Naive thymus-derived CD8-positive, alpha-beta T cell (primary cell): ENCODE data around the gene ZMYND11. TPM values are rescaled to one million over a fixed set of nuclear protein-coding genes. Genes with fewer than 3 reads are reported as not detected.

Experiments
- ATAC-seq, 2 donors: fragments of 150-1000 bp; cut with Tn5 transposase in 1 of 2; sonication (Bioruptor Pico), chemical (Tn5 transposase) in 1 of 2; 1 replicate in 1 of 2; 2 replicates in 1 of 2; pipeline ENCODE4 v1.10.0; 2021; ENCODE audit warnings: mild to moderate bottlenecking in 2 of 2, moderate library complexity in 2 of 2
- POLR2A ChIA-PET: fragments of 350-600 bp; sonication (Branson Sonifier 250); formaldehyde crosslinking; loops from one replicate; lab custom pipeline; 2021; ENCODE audit warnings: antibody characterized with exemption; lab: Charles Lee
- DNase-seq, 10 donors: peaks; one replicate each; pipeline versions ENCODE4 v3.0.0 to v3.0.0-alpha.2; 2020 to 2022
- H3K27ac Mint-ChIP-seq, 10 donors: one replicate each; pipeline ENCODE4 v1.8.0; 2020 to 2022; ENCODE audit warnings: mild to moderate bottlenecking in 10 of 10, mixed read lengths in 10 of 10, moderate library complexity in 4 of 10, inconsistent platforms in 1 of 10
- H3K27me3 Mint-ChIP-seq, 5 donors: one replicate each; pipeline ENCODE4 v1.8.0; 2021 to 2022; ENCODE audit warnings: mixed read lengths in 5 of 5
- H3K36me3 Mint-ChIP-seq, 3 donors: one replicate each; pipeline ENCODE4 v1.8.0; 2020 to 2022; ENCODE audit warnings: mixed read lengths in 3 of 3, mild to moderate bottlenecking in 2 of 3, inconsistent platforms in 1 of 3
- H3K4me1 Mint-ChIP-seq, 4 donors: one replicate each; pipeline ENCODE4 v1.8.0; 2021 to 2022; ENCODE audit warnings: mixed read lengths in 4 of 4
- H3K4me3 Mint-ChIP-seq, 10 donors: one replicate each; pipeline ENCODE4 v1.8.0; 2020 to 2022; ENCODE audit warnings: mild to moderate bottlenecking in 10 of 10, mixed read lengths in 10 of 10, moderate library complexity in 6 of 10, inconsistent platforms in 1 of 10
- H3K9me3 Mint-ChIP-seq, 9 donors: one replicate each; pipeline ENCODE4 v1.8.0; 2020 to 2022; ENCODE audit warnings: mixed read lengths in 9 of 9, mild to moderate bottlenecking in 3 of 9, inconsistent platforms in 1 of 9, moderate library complexity in 1 of 9
- polyA plus RNA-seq, 3 donors: library from polyadenylated mRNA; unstranded; fragments of 300-500 nt; fragmentation: Illumina TruSeq; gene quantifications; one replicate each; pipeline ENCODE4 v1.2.3, GENCODE V29; 2021
- total RNA-seq, 8 experiments: library from RNA in 2 of 8; stranded (reverse) in 2 of 8; gene quantifications; one replicate each; pipeline ENCODE4 v1.2.3 and lab custom pipeline; 2021 to 2026

The ZMYND11 gene
- total and polyA plus RNA-seq, 5 experiments from 2014 or later, result 29.8 to 71.1 (median 41.0) TPM

GRCh38 chr10:234708-235406, 99.6 kb downstream of the ZMYND11 start:
- H3K27ac Mint-ChIP-seq, result peak overlapping the region in 2 of 10 donors; percentile 40 to 41
- no peaks in the 10 kb centered on the region for H3K9me3 Mint-ChIP-seq
- H3K27me3 Mint-ChIP-seq, result no peaks in the 10 kb centered on the region
- no peak overlapping the region for H3K4me3 Mint-ChIP-seq
- no peak for ATAC-seq
- POLR2A ChIA-PET, result no interaction called here
- peaks cover 6 to 13% (median 10%) of the 10 kb centered on the region in 4 donors for H3K4me1 Mint-ChIP-seq
- peaks cover 3 to 61% (median 9%) of the 10 kb centered on the region in 3 donors for H3K36me3 Mint-ChIP-seq
- DNase-seq, result no peak

GRCh38 chr10:235915-236314, 100.7 kb downstream of the ZMYND11 start:
- Mint-ChIP-seq H3K27me3 (no peaks in the 10 kb centered on the region), H3K9me3 (no peaks in the 10 kb centered on the region), H3K27ac (peak overlapping the region in 1 of 10 donors; percentile 25), H3K4me3 (no peak overlapping the region), H3K4me1 (peaks cover 6 to 13% (median 10%) of the 10 kb centered on the region in 4 donors), H3K36me3 (peaks cover 3 to 68% (median 9%) of the 10 kb centered on the region in 3 donors)
- DNase-seq (no peak), ATAC-seq (no peak)
- POLR2A ChIA-PET, result no interaction called here

DNA sequence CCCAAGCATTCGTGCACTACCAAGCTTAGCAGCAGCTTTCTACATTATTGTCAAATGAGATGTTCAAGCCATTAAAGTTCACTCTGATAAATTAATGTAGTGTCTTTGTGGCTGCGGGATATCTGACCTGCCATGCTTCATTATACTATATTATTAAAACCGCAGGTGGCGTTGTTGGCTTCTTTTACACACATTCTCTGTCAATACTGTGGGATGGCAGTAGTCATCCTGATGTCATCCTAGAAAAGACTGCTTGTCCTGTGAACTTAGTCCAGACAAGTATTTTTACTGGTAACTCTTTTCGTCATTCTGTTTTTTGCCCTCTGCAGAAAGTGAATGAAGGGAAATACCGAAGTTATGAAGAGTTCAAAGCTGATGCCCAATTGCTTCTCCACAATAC, 103.9 kb downstream of the ZMYND11 start:
- Mint-ChIP-seq H3K9me3 (no peaks in the 10 kb centered on the region), H3K27ac (peak overlapping the region in 1 of 10 donors; percentile 51), H3K4me1 (peaks cover 0 to 5% (median 3%) of the 10 kb centered on the region in 4 donors), H3K27me3 (no peaks in the 10 kb centered on the region), H3K4me3 (no peak overlapping the region), H3K36me3 (peaks cover 3 to 71% (median 14%) of the 10 kb centered on the region in 3 donors)
- no peak for DNase-seq
- no peak for ATAC-seq
- POLR2A ChIA-PET, result no interaction called here

DNA sequence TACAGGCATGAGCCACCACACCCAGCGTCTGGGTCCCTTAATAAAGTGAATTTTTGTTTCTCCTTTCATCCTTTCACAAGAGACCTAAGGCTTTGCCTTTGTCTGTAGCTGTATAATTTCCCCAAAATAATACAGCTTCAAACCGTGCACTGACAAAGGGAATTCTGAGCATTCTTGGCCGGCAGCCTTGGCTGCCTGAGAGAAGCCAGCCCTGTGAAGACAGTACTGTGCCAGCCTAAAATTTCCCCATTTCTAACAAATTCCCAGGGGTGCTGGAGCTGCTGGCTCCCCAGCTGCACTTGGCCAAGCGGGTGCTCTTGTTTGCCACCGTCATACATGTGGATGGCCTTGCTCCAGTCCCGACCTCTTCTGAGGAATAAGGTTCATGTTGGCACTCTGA, 106.2 kb downstream of the ZMYND11 start:
- Mint-ChIP-seq H3K4me1 (peaks cover 0 to 1% (median 0%) of the 10 kb centered on the region in 4 donors), H3K36me3 (peaks cover 6 to 78% (median 22%) of the 10 kb centered on the region in 3 donors), H3K27ac (peak overlapping the region in 1 of 10 donors; percentile 11), H3K9me3 (no peaks in the 10 kb centered on the region), H3K27me3 (no peaks in the 10 kb centered on the region), H3K4me3 (no peak overlapping the region)
- no peak for ATAC-seq
- no peak for DNase-seq
- POLR2A ChIA-PET, result no interaction called here

DNA sequence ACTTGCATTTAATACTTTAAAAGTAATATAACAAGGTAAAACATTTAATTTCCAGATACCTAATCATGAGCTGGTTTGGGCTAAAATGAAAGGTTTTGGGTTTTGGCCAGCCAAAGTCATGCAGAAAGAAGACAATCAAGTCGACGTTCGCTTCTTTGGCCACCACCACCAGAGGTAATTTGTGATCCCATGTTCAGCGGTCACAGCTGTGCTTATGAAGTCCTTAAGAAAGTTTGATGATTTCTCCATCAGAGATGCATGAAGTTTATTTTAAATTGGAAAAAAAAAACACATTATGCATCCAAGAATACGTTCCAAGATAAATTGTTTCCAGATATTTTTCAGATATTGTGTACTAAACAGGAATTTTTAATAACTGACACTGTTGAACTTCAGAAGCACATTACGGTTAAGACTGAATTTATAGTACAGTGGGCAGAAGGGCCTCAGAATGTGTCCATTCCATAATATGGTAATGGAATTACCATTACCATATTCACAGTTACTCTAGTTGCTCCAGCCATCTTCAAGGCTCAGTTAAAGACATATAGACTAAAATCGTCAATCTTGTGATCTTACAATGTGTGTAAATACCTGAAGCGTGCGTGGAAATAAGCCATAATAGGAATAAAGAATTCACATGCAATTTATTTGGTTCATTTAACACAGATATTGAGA, 106.8 kb downstream of the ZMYND11 start:
- Mint-ChIP-seq H3K36me3 (peaks cover 9 to 78% (median 27%) of the 10 kb centered on the region in 3 donors), H3K27ac (no peak overlapping the region), H3K9me3 (no peaks in the 10 kb centered on the region), H3K27me3 (no peaks in the 10 kb centered on the region), H3K4me1 (peaks cover 0 to 4% (median 0%) of the 10 kb centered on the region in 4 donors), H3K4me3 (no peak overlapping the region)
- POLR2A ChIA-PET, result no interaction called here
- no peak for DNase-seq
- ATAC-seq, result no peak

DNA sequence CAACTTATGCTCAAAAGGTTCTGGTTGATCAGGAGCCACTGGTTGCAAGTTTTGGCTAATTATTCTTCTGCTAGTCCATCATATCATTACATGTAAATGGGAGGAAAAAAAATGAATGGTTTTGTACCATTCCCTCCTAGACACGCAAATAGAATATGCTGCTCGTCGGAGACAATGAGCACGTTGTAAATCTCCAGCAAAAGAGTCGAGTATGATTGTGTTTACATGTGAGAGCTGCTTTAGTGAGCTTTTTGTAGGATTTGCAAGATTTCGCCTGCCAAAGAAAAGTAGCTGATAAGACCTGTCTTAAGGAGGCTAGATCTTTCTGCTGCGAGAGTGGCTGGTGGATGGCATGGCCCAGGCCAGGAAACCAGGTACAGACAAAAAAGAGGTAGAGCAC, 109.0 kb downstream of the ZMYND11 start:
- Mint-ChIP-seq H3K9me3 (no peaks in the 10 kb centered on the region), H3K36me3 (peaks cover 21 to 82% (median 34%) of the 10 kb centered on the region in 3 donors), H3K4me1 (peaks cover 0 to 4% (median 0%) of the 10 kb centered on the region in 4 donors), H3K27ac (no peak overlapping the region), H3K27me3 (no peaks in the 10 kb centered on the region), H3K4me3 (no peak overlapping the region)
- POLR2A ChIA-PET, result no interaction called here
- no peak for ATAC-seq
- DNase-seq, result no peak

- H3K4me3 Mint-ChIP-seq, result peak overlapping the region in 1 of 10 donors; percentile 48
- no peak for ATAC-seq
- H3K36me3 Mint-ChIP-seq, result peaks cover 23 to 86% (median 45%) of the 10 kb centered on the region in 3 donors
- no peaks in the 10 kb centered on the region for H3K27me3 Mint-ChIP-seq
- H3K4me1 Mint-ChIP-seq, result peaks cover 0 to 4% (median 0%) of the 10 kb centered on the region in 4 donors
- peak in 1 of 10 donors; percentile 17 for DNase-seq
- peak overlapping the region in 2 of 10 donors; percentile 19 to 75 for H3K27ac Mint-ChIP-seq
- no peaks in the 10 kb centered on the region for H3K9me3 Mint-ChIP-seq
- POLR2A ChIA-PET, result no interaction called here
Measured at GRCh38 chr10:246431-246830, 111.2 kb downstream of the ZMYND11 start.

DNA sequence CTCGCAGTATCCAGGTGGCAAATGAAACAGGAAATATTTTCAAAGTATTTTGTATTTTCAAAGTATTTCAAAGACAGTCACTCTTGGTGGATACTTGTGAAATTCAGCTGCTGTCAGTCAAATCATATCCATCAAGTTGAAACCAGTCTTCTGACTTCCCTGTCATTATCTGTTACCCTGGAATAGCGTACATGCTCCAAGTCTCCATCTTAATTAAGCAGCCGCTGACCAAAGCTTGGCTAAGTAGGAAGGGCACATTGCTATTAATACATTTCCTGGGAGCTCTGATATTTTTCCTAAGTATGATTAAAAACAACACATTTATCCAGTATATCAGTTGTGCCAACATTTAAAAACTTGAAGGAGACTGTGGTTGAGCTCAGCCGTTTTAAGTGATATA, 112.2 kb downstream of the ZMYND11 start:
- no peak for ATAC-seq
- Mint-ChIP-seq H3K36me3 (peaks cover 30 to 86% (median 55%) of the 10 kb centered on the region in 3 donors), H3K9me3 (no peaks in the 10 kb centered on the region), H3K4me1 (peaks cover 0 to 4% (median 0%) of the 10 kb centered on the region in 4 donors), H3K27me3 (no peaks in the 10 kb centered on the region), H3K27ac (no peak overlapping the region), H3K4me3 (no peak overlapping the region)
- POLR2A ChIA-PET, result no interaction called here
- no peak for DNase-seq

DNA sequence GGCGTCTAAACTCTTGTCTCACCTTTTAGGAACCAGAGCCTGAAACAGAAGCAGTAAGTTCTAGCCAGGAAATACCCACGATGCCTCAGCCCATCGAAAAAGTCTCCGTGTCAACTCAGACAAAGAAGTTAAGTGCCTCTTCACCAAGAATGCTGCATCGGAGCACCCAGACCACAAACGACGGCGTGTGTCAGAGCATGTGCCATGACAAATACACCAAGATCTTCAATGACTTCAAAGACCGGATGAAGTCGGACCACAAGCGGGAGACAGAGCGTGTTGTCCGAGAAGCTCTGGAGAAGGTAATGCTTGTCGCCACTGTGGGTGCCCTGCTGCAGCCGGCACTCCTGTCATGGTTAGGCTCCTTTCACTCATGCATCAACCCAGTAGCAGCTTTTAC, 113.1 kb downstream of the ZMYND11 start:
- H3K4me3 Mint-ChIP-seq, result peak overlapping the region in 1 of 10 donors; percentile 19
- POLR2A ChIA-PET, result no interaction called here
- H3K27me3 Mint-ChIP-seq, result no peaks in the 10 kb centered on the region
- DNase-seq (peak in 1 of 10 donors; percentile 13), ATAC-seq (no peak)
- H3K4me1 Mint-ChIP-seq, result peaks cover 0 to 4% (median 0%) of the 10 kb centered on the region in 4 donors
- H3K36me3 Mint-ChIP-seq, result peaks cover 30 to 86% (median 56%) of the 10 kb centered on the region in 3 donors
- H3K9me3 Mint-ChIP-seq, result no peaks in the 10 kb centered on the region
- H3K27ac Mint-ChIP-seq, result peak overlapping the region in 1 of 10 donors; percentile 55

DNA sequence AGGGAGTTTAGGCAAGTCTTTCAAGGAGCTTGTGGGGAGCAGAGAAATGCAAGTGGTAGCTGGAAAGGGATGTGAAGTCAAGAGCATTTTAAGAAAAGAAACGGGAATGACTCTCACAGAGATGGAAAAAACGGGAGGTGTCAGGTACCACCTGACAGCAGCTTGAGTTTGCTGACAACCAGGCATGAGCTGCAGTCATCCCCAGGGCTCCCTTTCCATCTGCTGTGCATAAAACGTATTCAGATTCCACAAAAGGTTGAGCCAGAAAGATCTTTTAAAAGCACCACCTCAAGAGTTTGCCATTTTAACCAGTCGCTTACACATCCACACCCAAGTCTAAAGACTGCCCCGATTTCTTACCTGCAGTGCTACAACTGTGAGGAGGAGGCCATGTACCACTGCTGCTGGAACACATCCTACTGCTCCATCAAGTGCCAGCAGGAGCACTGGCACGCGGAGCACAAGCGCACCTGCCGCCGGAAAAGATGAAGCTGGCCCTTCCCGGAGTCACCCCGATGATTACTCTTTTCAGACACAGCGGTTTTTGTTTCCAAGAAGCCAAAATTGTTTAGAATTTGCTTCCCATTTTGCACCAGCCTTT, 116.8 kb downstream of the ZMYND11 start:
- Mint-ChIP-seq H3K4me1 (no peaks in the 10 kb centered on the region), H3K4me3 (no peak overlapping the region), H3K36me3 (peaks cover 26 to 80% (median 60%) of the 10 kb centered on the region in 3 donors), H3K27me3 (no peaks in the 10 kb centered on the region), H3K9me3 (no peaks in the 10 kb centered on the region), H3K27ac (no peak overlapping the region)
- POLR2A ChIA-PET, result no interaction called here
- DNase-seq (no peak), ATAC-seq (no peak)

DNA sequence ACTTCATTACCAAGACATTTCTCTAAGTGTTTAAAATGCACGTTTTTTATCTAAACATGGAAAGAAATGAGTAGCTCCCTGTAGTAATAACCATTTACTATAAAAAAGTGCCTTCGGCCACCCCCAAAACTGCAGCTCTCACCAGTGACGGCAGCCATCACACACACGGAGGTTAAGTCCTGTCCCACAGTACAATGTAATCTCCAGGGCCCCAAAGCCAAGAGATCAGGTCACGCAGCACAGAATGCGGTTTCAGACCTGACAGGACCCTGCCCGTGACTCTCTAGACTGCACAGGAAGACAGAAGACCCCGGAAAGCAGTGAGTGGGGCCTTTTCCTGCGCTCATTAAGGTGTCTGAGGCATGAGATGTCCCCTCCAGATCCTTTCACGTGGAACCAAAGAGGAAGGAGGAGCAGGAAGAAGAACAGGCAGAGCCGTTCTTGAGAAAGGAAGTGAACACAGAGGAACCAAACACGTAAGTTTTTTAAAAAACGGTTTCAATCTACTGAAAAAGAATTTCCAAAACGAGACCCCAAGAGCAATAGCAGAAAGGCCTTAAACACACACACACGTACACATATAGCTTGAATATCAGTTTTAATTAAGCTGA, 125.7 kb downstream of the ZMYND11 start:
- H3K4me3 Mint-ChIP-seq, result peak overlapping the region in 5 of 10 donors; percentile 27 to 54 (median 34)
- H3K4me1 Mint-ChIP-seq, result peaks cover 0 to 9% (median 3%) of the 10 kb centered on the region in 4 donors
- ATAC-seq (no peak), DNase-seq (no peak)
- H3K9me3 Mint-ChIP-seq, result peaks cover 0 to 3% (median 0%) of the 10 kb centered on the region in 9 donors
- H3K27ac Mint-ChIP-seq, result peak overlapping the region in 5 of 10 donors; percentile 20 to 72 (median 42)
- H3K36me3 Mint-ChIP-seq, result peaks cover 0 to 4% (median 2%) of the 10 kb centered on the region in 3 donors
- POLR2A ChIA-PET, result interaction anchor here (0.7 kb wide), 1 partner anchor 670 kb away, joined by 3 read pairs; no protein-coding TSS in a partner anchor
- H3K27me3 Mint-ChIP-seq, result no peaks in the 10 kb centered on the region
